Stomach smooth muscle (tissue), 2 donors: ENCODE results near the gene NUDT4.

ENCODE experiments used
- H3K27ac ChIP-seq: one replicate; pipeline ENCODE4 v1.7.0; 2013; ENCODE audit warnings: mild to moderate bottlenecking, low read length, inconsistent platforms
- H3K27me3 ChIP-seq, 2 donors: one replicate each; pipeline ENCODE4 v1.7.0; 2013; ENCODE audit warnings: low read length in 2 of 2; ENCODE audit not compliant: insufficient read depth in 2 of 2, control insufficient read depth in 1 of 2
- H3K36me3 ChIP-seq, 2 donors: one replicate each; pipeline ENCODE4 v1.7.0; 2013; ENCODE audit warnings: low read length in 2 of 2; ENCODE audit not compliant: control insufficient read depth in 2 of 2, insufficient read depth in 2 of 2
- H3K4me1 ChIP-seq: one replicate; pipeline ENCODE4 v1.7.0; 2013; ENCODE audit warnings: low read length; ENCODE audit not compliant: control insufficient read depth, insufficient read depth
- H3K4me3 ChIP-seq, 2 donors: one replicate each; pipeline ENCODE4 v1.7.0; 2013; ENCODE audit warnings: low read length in 2 of 2
- H3K9ac ChIP-seq, 2 donors: one replicate each; pipeline ENCODE4 v1.7.0; 2013; ENCODE audit warnings: low read length in 2 of 2, mild to moderate bottlenecking in 1 of 2
- H3K9me3 ChIP-seq, 2 donors: one replicate each; pipeline ENCODE4 v1.7.0; 2013; ENCODE audit warnings: low read length in 2 of 2; ENCODE audit not compliant: control insufficient read depth in 2 of 2
- donor health status: healthy.
- donor health status: Pancreatic carcinoma.

The NUDT4 gene

GRCh38 chr12:93351726-93352125 lies 26.0 kb upstream of the NUDT4 start:
- H3K9ac ChIP-seq, result no peak overlapping the region
- H3K4me1 ChIP-seq, result no peaks in the 10 kb centered on the region
- H3K27ac ChIP-seq, result no peak overlapping the region
- H3K36me3 ChIP-seq, result no peaks in the 10 kb centered on the region
- no peaks in the 10 kb centered on the region for H3K9me3 ChIP-seq
- H3K4me3 ChIP-seq, result no peak overlapping the region
- no peaks in the 10 kb centered on the region for H3K27me3 ChIP-seq

GRCh38 chr12:93352321-93352720 lies 25.4 kb upstream of the NUDT4 start:
- Histone ChIP-seq H3K36me3 (no peaks in the 10 kb centered on the region), H3K9ac (no peak overlapping the region), H3K27ac (no peak overlapping the region)

DNA sequence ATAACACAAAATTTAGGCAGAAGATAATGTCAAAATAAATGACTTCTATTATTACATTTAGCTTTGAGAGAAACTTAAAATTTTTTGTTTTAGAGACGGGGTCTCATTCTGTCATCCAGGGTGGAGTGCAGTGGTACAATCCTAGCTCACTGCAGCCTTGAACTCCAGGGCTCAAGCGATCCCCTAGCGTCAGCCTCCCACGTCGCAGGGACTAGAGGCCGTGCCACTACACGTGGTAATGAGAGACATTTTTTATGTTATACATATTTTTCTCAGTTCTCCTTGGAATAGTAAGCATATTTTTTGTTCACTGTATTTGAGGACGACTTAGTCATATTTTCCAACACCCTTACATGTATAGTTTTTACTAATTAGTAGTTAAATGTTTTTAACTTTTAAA lies 21.5 kb upstream of the NUDT4 start:
- no peaks in the 10 kb centered on the region for H3K36me3 ChIP-seq
- no peak overlapping the region for H3K4me3 ChIP-seq
- H3K9me3 ChIP-seq, result no peaks in the 10 kb centered on the region
- no peaks in the 10 kb centered on the region for H3K27me3 ChIP-seq
- no peaks in the 10 kb centered on the region for H3K4me1 ChIP-seq
- H3K27ac ChIP-seq, result no peak overlapping the region
- H3K9ac ChIP-seq, result no peak overlapping the region

More at GRCh38 chr12:93352321-93352720, 25.4 kb upstream of the NUDT4 start:
- no peaks in the 10 kb centered on the region for H3K4me1 ChIP-seq
- no peaks in the 10 kb centered on the region for H3K9me3 ChIP-seq
- no peaks in the 10 kb centered on the region for H3K27me3 ChIP-seq
- H3K4me3 ChIP-seq, result no peak overlapping the region

DNA sequence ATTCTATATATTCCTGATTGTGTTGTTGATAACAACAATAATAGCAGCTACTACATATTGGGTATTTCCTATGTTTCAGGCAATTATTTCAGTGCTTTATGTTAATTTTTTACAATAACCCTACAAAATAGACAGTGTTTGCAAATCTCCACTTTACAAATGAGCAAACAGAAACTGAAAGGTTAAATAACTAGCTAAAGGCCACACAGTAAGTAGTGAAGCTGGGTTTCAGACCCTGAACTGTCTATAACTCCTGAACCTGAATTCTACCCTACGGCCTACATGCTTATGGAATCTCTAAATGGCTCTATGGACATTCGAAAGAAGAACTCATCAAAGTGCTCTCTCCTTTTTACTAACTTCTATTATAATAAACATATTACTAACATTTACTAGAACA lies 19.7 kb upstream of the NUDT4 start:
- H3K36me3 ChIP-seq, result no peaks in the 10 kb centered on the region
- no peak overlapping the region for H3K4me3 ChIP-seq
- H3K4me1 ChIP-seq, result no peaks in the 10 kb centered on the region
- no peaks in the 10 kb centered on the region for H3K27me3 ChIP-seq
- H3K9me3 ChIP-seq, result no peaks in the 10 kb centered on the region
- H3K27ac ChIP-seq, result no peak overlapping the region
- no peak overlapping the region for H3K9ac ChIP-seq

GRCh38 chr12:93358821-93359220 lies 18.9 kb upstream of the NUDT4 start:
- Histone ChIP-seq H3K36me3 (no peaks in the 10 kb centered on the region), H3K27ac (no peak overlapping the region), H3K9ac (no peak overlapping the region), H3K9me3 (no peaks in the 10 kb centered on the region), H3K27me3 (no peaks in the 10 kb centered on the region), H3K4me3 (no peak overlapping the region), H3K4me1 (no peaks in the 10 kb centered on the region)

DNA sequence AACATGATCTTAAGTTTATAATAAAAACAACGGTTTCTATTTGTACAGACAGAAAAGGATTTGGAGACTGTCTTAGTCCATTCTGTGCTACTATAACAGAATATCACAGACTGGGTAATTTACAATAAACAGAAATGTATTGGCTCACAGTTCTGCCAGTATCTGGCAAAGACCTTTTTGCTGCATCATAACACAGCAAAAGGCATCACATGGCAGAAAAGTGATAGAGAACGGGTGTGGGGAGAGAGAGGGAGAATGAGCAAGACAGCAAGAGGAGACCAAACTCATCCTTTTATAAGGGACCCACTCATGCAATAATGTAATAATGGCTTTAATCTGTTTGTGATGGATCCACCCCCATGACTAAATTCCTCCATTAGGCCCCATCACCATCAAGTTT lies 17.0 kb upstream of the NUDT4 start:
- Histone ChIP-seq H3K4me1 (no peaks in the 10 kb centered on the region), H3K27me3 (no peaks in the 10 kb centered on the region), H3K9me3 (no peaks in the 10 kb centered on the region), H3K4me3 (no peak overlapping the region), H3K36me3 (no peaks in the 10 kb centered on the region), H3K27ac (no peak overlapping the region), H3K9ac (no peak overlapping the region)

- no peak overlapping the region for H3K4me3 ChIP-seq
- no peaks in the 10 kb centered on the region for H3K9me3 ChIP-seq
- no peak overlapping the region for H3K27ac ChIP-seq
- H3K4me1 ChIP-seq, result no peaks in the 10 kb centered on the region
- H3K36me3 ChIP-seq, result no peaks in the 10 kb centered on the region
- H3K27me3 ChIP-seq, result no peaks in the 10 kb centered on the region
- no peak overlapping the region for H3K9ac ChIP-seq
These were observed 16.4 kb upstream of the NUDT4 start for GRCh38 chr12:93361151-93361919.

DNA sequence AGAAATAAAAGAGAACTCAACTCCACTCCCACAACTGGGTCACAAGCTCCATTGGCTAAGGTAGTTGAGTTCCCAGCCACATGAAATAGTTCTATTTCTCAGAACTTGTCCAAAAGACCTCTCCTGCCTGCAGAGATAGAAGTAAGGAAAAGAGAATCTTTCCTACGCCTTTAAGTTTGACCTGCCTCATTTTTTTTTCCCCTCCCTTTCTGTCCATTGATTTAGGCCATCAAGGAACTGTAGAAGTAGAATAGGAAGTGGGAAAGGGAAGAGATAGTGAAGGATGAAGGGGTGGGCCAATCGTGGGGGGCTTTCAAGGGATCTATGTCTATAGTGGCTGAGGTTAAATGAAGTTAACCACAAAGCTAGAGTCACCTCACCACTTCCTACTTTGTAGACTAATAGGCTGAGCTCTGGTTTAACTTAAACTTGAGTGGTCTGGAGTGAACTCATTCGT lies 13.9 kb upstream of the NUDT4 start:
- no peaks in the 10 kb centered on the region for H3K4me1 ChIP-seq
- H3K27me3 ChIP-seq, result no peaks in the 10 kb centered on the region
- no peak overlapping the region for H3K4me3 ChIP-seq
- H3K9me3 ChIP-seq, result no peaks in the 10 kb centered on the region
- H3K36me3 ChIP-seq, result no peaks in the 10 kb centered on the region
- H3K9ac ChIP-seq, result no peak overlapping the region
- H3K27ac ChIP-seq, result no peak overlapping the region

- no peaks in the 10 kb centered on the region for H3K4me1 ChIP-seq
- no peak overlapping the region for H3K27ac ChIP-seq
- no peaks in the 10 kb centered on the region for H3K27me3 ChIP-seq
- no peaks in the 10 kb centered on the region for H3K9me3 ChIP-seq
- no peaks in the 10 kb centered on the region for H3K36me3 ChIP-seq
- no peak overlapping the region for H3K9ac ChIP-seq
- no peak overlapping the region for H3K4me3 ChIP-seq
These were observed 11.9 kb upstream of the NUDT4 start for GRCh38 chr12:93365616-93366405.

DNA sequence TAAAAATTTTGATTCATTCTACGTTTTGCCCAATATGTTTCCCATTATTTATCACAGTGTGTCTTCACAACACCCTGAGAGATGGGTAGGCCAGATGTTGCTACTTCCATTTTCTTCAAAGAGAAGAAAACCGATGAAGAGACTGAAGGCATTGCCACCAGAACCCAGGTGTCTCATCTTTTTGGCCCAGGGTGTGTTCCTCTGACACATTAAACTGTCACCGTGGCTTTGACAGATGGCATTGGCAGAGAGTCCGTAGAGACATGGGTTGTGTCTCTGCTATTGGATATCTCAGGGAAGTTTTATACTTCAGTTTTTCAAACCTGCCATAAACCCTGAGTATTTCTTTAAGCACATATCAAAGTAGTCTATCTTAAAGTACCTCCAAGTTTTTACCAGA lies 11.3 kb upstream of the NUDT4 start:
- H3K36me3 ChIP-seq, result no peaks in the 10 kb centered on the region
- H3K4me3 ChIP-seq, result no peak overlapping the region
- no peak overlapping the region for H3K9ac ChIP-seq
- peaks cover 3% of the 10 kb centered on the region for H3K4me1 ChIP-seq
- no peaks in the 10 kb centered on the region for H3K9me3 ChIP-seq
- H3K27ac ChIP-seq, result no peak overlapping the region
- H3K27me3 ChIP-seq, result no peaks in the 10 kb centered on the region

GRCh38 chr12:93368766-93369165 lies 9.0 kb upstream of the NUDT4 start:
- no peaks in the 10 kb centered on the region for H3K36me3 ChIP-seq
- H3K9me3 ChIP-seq, result no peaks in the 10 kb centered on the region
- H3K27ac ChIP-seq, result no peak overlapping the region
- no peak overlapping the region for H3K9ac ChIP-seq
- no peaks in the 10 kb centered on the region for H3K27me3 ChIP-seq
- H3K4me1 ChIP-seq, result peaks cover 3% of the 10 kb centered on the region
- no peak overlapping the region for H3K4me3 ChIP-seq
